ENCODE data around the gene C3orf18. TPM values are rescaled to one million over a fixed set of nuclear protein-coding genes. Genes with fewer than 3 reads are reported as not detected.

The C3orf18 gene
- polyA plus RNA-seq, 1 of the 3 experiments (the other 2 are of a cell fraction) = 19.7 TPM

DNA sequence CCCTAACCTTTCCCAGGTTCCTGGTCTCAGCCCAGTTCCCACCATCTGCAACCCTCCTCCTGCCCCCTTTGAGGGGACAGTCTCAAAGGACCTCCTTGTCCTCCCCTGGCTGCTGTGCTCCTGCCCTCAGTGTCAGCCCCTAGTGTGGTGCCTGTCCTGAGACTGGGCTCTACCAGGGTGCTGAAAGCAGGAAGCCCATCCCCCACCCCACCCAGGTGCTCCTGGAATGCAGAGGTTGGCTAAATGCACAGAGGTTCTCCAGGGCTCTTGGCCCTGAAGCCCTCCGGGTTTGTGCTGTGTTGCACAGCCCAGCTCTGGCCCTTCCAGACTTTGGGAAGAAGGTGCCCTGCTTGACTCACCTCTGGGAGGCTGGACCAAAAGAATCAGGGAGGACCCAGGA, 21.8 kb downstream of the C3orf18 start:
- TF ChIP-seq, protein P1, sequence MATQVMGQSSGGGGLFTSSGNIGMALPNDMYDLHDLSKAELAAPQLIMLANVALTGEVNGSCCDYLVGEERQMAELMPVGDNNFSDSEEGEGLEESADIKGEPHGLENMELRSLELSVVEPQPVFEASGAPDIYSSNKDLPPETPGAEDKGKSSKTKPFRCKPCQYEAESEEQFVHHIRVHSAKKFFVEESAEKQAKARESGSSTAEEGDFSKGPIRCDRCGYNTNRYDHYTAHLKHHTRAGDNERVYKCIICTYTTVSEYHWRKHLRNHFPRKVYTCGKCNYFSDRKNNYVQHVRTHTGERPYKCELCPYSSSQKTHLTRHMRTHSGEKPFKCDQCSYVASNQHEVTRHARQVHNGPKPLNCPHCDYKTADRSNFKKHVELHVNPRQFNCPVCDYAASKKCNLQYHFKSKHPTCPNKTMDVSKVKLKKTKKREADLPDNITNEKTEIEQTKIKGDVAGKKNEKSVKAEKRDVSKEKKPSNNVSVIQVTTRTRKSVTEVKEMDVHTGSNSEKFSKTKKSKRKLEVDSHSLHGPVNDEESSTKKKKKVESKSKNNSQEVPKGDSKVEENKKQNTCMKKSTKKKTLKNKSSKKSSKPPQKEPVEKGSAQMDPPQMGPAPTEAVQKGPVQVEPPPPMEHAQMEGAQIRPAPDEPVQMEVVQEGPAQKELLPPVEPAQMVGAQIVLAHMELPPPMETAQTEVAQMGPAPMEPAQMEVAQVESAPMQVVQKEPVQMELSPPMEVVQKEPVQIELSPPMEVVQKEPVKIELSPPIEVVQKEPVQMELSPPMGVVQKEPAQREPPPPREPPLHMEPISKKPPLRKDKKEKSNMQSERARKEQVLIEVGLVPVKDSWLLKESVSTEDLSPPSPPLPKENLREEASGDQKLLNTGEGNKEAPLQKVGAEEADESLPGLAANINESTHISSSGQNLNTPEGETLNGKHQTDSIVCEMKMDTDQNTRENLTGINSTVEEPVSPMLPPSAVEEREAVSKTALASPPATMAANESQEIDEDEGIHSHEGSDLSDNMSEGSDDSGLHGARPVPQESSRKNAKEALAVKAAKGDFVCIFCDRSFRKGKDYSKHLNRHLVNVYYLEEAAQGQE (IDR thresholded peaks at IDR 0.05; ENCODE audit: low read depth, low read length) = no peak
- no peak for TF ChIP-seq SMC3 (IDR thresholded peaks at IDR 0.05; ENCODE audit: low read depth, low read length)
- TF ChIP-seq, protein P2, sequence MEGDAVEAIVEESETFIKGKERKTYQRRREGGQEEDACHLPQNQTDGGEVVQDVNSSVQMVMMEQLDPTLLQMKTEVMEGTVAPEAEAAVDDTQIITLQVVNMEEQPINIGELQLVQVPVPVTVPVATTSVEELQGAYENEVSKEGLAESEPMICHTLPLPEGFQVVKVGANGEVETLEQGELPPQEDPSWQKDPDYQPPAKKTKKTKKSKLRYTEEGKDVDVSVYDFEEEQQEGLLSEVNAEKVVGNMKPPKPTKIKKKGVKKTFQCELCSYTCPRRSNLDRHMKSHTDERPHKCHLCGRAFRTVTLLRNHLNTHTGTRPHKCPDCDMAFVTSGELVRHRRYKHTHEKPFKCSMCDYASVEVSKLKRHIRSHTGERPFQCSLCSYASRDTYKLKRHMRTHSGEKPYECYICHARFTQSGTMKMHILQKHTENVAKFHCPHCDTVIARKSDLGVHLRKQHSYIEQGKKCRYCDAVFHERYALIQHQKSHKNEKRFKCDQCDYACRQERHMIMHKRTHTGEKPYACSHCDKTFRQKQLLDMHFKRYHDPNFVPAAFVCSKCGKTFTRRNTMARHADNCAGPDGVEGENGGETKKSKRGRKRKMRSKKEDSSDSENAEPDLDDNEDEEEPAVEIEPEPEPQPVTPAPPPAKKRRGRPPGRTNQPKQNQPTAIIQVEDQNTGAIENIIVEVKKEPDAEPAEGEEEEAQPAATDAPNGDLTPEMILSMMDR (IDR thresholded peaks at IDR 0.05) = no peak
- TF ChIP-seq YY1 (IDR thresholded peaks at IDR 0.05; ENCODE audit: low read depth) = no peak
- no peak for TF ChIP-seq FOXM1 (IDR thresholded peaks at IDR 0.05; ENCODE audit: low read depth)
- no peak for TF ChIP-seq MXI1 (IDR thresholded peaks at IDR 0.05; ENCODE audit: low read depth, low read length)
- TF ChIP-seq GATA2 (CRISPR knock-in tag; IDR thresholded peaks at IDR 0.05) = no peak
- TF ChIP-seq, protein P3, sequence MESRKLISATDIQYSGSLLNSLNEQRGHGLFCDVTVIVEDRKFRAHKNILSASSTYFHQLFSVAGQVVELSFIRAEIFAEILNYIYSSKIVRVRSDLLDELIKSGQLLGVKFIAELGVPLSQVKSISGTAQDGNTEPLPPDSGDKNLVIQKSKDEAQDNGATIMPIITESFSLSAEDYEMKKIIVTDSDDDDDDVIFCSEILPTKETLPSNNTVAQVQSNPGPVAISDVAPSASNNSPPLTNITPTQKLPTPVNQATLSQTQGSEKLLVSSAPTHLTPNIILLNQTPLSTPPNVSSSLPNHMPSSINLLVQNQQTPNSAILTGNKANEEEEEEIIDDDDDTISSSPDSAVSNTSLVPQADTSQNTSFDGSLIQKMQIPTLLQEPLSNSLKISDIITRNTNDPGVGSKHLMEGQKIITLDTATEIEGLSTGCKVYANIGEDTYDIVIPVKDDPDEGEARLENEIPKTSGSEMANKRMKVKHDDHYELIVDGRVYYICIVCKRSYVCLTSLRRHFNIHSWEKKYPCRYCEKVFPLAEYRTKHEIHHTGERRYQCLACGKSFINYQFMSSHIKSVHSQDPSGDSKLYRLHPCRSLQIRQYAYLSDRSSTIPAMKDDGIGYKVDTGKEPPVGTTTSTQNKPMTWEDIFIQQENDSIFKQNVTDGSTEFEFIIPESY (IDR thresholded peaks at IDR 0.05; ENCODE audit: borderline replicate concordance, low read depth) = no peak
- TF ChIP-seq, protein P4, sequence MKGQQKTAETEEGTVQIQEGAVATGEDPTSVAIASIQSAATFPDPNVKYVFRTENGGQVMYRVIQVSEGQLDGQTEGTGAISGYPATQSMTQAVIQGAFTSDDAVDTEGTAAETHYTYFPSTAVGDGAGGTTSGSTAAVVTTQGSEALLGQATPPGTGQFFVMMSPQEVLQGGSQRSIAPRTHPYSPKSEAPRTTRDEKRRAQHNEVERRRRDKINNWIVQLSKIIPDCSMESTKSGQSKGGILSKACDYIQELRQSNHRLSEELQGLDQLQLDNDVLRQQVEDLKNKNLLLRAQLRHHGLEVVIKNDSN (IDR thresholded peaks at IDR 0.05; ENCODE audit: borderline replicate concordance, low read depth) = no peak
- no peak for TF ChIP-seq ELF1 (IDR thresholded peaks at IDR 0.05)
- TF ChIP-seq POLR2AphosphoS5 (IDR thresholded peaks at IDR 0.05; ENCODE audit: low read depth, low read length) = no peak
- no peak for TF ChIP-seq RAD21 (IDR thresholded peaks at IDR 0.05; ENCODE audit: low read length)
- no peak for TF ChIP-seq NRF1 (IDR thresholded peaks at IDR 0.05; ENCODE audit: low read depth, low read length)
- no peak for TF ChIP-seq SIN3A (IDR thresholded peaks at IDR 0.05; ENCODE audit: borderline replicate concordance, low read depth, low read length)
- Histone ChIP-seq H2AFZ (ENCODE audit: low read depth) (no peak overlapping the region), H3F3A (replicated peaks; ENCODE audit: insufficient read depth) (no peaks in the 10 kb centered on the region), H3K27ac (ENCODE audit: low read depth in 2 of 2, low read length in 1 of 2) (no peak overlapping the region; a peak in 1 of 4 replicates), H3K9me2 (no peaks in the 10 kb centered on the region), H3K79me2 (ENCODE audit: insufficient read depth) (no peaks in the 10 kb centered on the region), H3K4me3 (ENCODE audit: low read depth in 2 of 2, low read length in 1 of 2) (no peak overlapping the region), H3K4me1 (ENCODE audit: control insufficient read depth in 1 of 2, insufficient read depth in 2 of 2, low read depth in 1 of 2, low read length in 1 of 2) (peaks cover 0 to 49% of the 10 kb centered on the region in 2 experiments; a peak in 1 of 4 replicates), H3K9ac (no peak overlapping the region), H3K36me3 (replicated peaks in 1 of 2; ENCODE audit: control insufficient read depth in 1 of 2, insufficient read depth in 2 of 2, low read length in 1 of 2) (no peaks in the 10 kb centered on the region), H3K9me3 (no peaks in the 10 kb centered on the region), H3K27me3 (ENCODE audit: insufficient read depth) (no peaks in the 10 kb centered on the region; the same call in 1 of the 2 replicates), H4K20me1 (ENCODE audit: insufficient read depth) (no peaks in the 10 kb centered on the region), H3K4me2 (no peak overlapping the region)
- ChIA-PET CTCF (interaction anchor here (0.7 to 22.6 kb wide), 3 partner anchors 8 to 135 kb away, joined by 3 to 499 read pairs (median 3); no protein-coding TSS in a partner anchor), POLR2A (no interaction called here)
- WGBS (ENCODE audit: low lambda C conversion rate) = no CpG with 5 or more reads among the region's 1 CpG
- DNase-seq = no peak
